Suprapubic skin (tissue), 4 donors: ENCODE measurements around the gene NCAPD2.

Source experiments
- EP300 ChIP-seq: sonication (generic); formaldehyde crosslinking; IDR thresholded peaks from one replicate; pipeline ENCODE4 v1.6.1; 2017; ENCODE audit warnings: antibody characterized with exemption
- POLR2A ChIP-seq, 2 donors: fragments of 450-650 bp; IDR thresholded peaks; one replicate each; pipeline ENCODE4 v1.6.1; 2017; ENCODE audit warnings: antibody characterized with exemption in 2 of 2, mild to moderate bottlenecking in 2 of 2, moderate library complexity in 2 of 2
- POLR2AphosphoS5 ChIP-seq, 3 donors: sonication (generic); formaldehyde crosslinking; IDR thresholded peaks; one replicate each; pipeline ENCODE4 v1.6.1; 2017; ENCODE audit warnings: antibody characterized with exemption in 3 of 3
- TF ChIP-seq, protein P1 (sequence below), 2 donors: fragments of 200-600 bp in 1 of 2; fragments of 450-650 bp in 1 of 2; sonication (generic) in 1 of 2; IDR thresholded peaks; one replicate each; pipeline ENCODE4 v1.5.1; 2016 to 2019; ENCODE audit warnings: antibody characterized with exemption in 2 of 2, mild to moderate bottlenecking in 1 of 2, moderate library complexity in 1 of 2

DNA sequence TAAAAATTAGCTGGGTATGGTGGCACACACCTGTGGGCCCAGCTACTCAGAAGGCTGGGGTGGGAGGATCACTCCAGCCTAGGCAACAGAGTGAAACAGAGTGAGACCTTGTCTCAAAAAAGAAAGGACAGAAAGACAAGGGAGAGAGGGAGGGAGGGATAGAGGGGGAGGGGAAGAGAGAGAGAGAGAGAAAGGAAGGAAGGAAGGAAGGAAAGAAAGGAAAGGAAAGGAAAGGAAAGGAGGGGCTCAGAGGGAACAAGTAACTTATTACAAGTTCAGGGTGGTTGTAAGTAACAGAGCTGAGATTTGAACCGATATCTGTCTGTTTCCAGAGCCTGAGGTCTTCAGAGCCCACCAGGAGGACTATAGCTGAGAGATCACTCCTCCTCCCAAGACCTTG lies 53.7 kb downstream of the NCAPD2 start:
- TF ChIP-seq, protein P1, sequence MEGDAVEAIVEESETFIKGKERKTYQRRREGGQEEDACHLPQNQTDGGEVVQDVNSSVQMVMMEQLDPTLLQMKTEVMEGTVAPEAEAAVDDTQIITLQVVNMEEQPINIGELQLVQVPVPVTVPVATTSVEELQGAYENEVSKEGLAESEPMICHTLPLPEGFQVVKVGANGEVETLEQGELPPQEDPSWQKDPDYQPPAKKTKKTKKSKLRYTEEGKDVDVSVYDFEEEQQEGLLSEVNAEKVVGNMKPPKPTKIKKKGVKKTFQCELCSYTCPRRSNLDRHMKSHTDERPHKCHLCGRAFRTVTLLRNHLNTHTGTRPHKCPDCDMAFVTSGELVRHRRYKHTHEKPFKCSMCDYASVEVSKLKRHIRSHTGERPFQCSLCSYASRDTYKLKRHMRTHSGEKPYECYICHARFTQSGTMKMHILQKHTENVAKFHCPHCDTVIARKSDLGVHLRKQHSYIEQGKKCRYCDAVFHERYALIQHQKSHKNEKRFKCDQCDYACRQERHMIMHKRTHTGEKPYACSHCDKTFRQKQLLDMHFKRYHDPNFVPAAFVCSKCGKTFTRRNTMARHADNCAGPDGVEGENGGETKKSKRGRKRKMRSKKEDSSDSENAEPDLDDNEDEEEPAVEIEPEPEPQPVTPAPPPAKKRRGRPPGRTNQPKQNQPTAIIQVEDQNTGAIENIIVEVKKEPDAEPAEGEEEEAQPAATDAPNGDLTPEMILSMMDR (IDR thresholded peaks at IDR 0.05), result no peak
- TF ChIP-seq POLR2A (IDR thresholded peaks at IDR 0.05) (no peak), POLR2AphosphoS5 (IDR thresholded peaks at IDR 0.05) (no peak), EP300 (no peak)
